ENCODE results near the gene LIN7B. TPM values are rescaled to one million over a fixed set of nuclear protein-coding genes. Genes with fewer than 3 reads are reported as not detected.

LIN7B gene
- total and polyA plus RNA-seq, 2 of the 13 experiments (the other 11 are each of a cell fraction or from before 2014, with no cell fraction given): 5.3 to 7.6 TPM

GRCh38 chr19:49127674-49128544 lies 13.7 kb downstream of the LIN7B start (continued):
- TF ChIP-seq ZNF800 (CRISPR knock-in tag; IDR thresholded peaks at IDR 0.05): peak; percentile 98
- no peak for TF ChIP-seq THAP8 (CRISPR knock-in tag; IDR thresholded peaks at IDR 0.05; ENCODE audit: borderline replicate concordance)
- peak; percentile 97 for TF ChIP-seq NFIB (CRISPR knock-in tag; IDR thresholded peaks at IDR 0.05; ENCODE audit: borderline replicate concordance)
- TF ChIP-seq PRDM10 (CRISPR knock-in tag; IDR thresholded peaks at IDR 0.05; ENCODE audit: low read depth): peak; percentile 65; the same call in 1 of the 2 replicates
- TF ChIP-seq KLF9 (CRISPR knock-in tag; IDR thresholded peaks at IDR 0.05; ENCODE audit: low read depth): peak; percentile 85; the same call in 1 of the 2 replicates
- peak; percentile 82; the same call in 1 of the 2 replicates for TF ChIP-seq E2F2 (CRISPR knock-in tag; IDR thresholded peaks at IDR 0.05; ENCODE audit: borderline replicate concordance)
- no peak for TF ChIP-seq SRF (IDR thresholded peaks at IDR 0.05; ENCODE audit: low read depth, low read length)
- no peak for TF ChIP-seq TBL1XR1 (IDR thresholded peaks at IDR 0.05; ENCODE audit: borderline replicate concordance, low read length, partially characterized antibody)
- TF ChIP-seq ZFAT (CRISPR knock-in tag; conservative IDR thresholded peaks at IDR 0.05): peak; percentile 73; the same call in 1 of the 2 replicates
- TF ChIP-seq PHB2 (IDR thresholded peaks at IDR 0.05; ENCODE audit: partially characterized antibody): no peak
- peak; percentile 98 for TF ChIP-seq ZNF564 (CRISPR knock-in tag; IDR thresholded peaks at IDR 0.05)
- TF ChIP-seq REPIN1 (CRISPR knock-in tag; IDR thresholded peaks at IDR 0.05; ENCODE audit: borderline replicate concordance, low read depth): peak; percentile 99
- peak; percentile 43; the same call in 1 of the 2 replicates for TF ChIP-seq ZNF280D (CRISPR knock-in tag; IDR thresholded peaks at IDR 0.05)
- peak; percentile 99 for TF ChIP-seq ETS1 (CRISPR knock-in tag; IDR thresholded peaks at IDR 0.05)
- TF ChIP-seq RAD51 (IDR thresholded peaks at IDR 0.05; ENCODE audit: borderline replicate concordance): no peak

Data from HepG2 (cell line).